ENCODE data around the gene MRPL14. TPM values are rescaled to one million over a fixed set of nuclear protein-coding genes. Genes with fewer than 3 reads are reported as not detected.

Gene MRPL14
- total RNA-seq, 1 experiment from 2014 or later, result 69.6 TPM

GRCh38 chr6:44122801-44123200, 4.5 kb downstream of the MRPL14 start (continued):
- TF ChIP-seq REST (IDR thresholded peaks at IDR 0.05; ENCODE audit: low read depth) (no peak), CBX3 (IDR thresholded peaks at IDR 0.05; ENCODE audit: low read depth) (no peak), ELF1 (IDR thresholded peaks at IDR 0.05; ENCODE audit: borderline replicate concordance, low read depth) (no peak), FOSL1 (IDR thresholded peaks at IDR 0.05; ENCODE audit: low read depth) (no peak), TCF7L2 (IDR thresholded peaks at IDR 0.05; ENCODE audit: borderline replicate concordance, extremely low read depth, insufficient read depth, insufficient read length) (no peak)

- peaks cover 100% of the 10 kb centered on the region for H3K79me2 ChIP-seq (ENCODE audit: insufficient read depth, low read length)
- ChIA-PET RAD21 (ENCODE audit: low non-redundant PET in 1 of 2, low total read pairs in 2 of 2, uncharacterized antibody in 2 of 2, unreplicated experiment in 2 of 2) (no interaction called here), CTCF (no interaction called here), POLR2A (no interaction called here)
- no peak overlapping the region for H2AFZ ChIP-seq (ENCODE audit: low read depth, low read length, poor library complexity, severe bottlenecking)
- H3K4me3 ChIP-seq (replicated peaks in 1 of 2; ENCODE audit: low read depth in 1 of 2, low read length in 2 of 2), result no peak overlapping the region
- H3K4me2 ChIP-seq (ENCODE audit: low read length), result no peak overlapping the region
- no peak for DNase-seq (ENCODE audit: low read depth, low spot score)
- no peaks in the 10 kb centered on the region for H3K9me2 ChIP-seq (ENCODE audit: insufficient read depth)
- TF ChIP-seq CBX3 (IDR thresholded peaks at IDR 0.05; ENCODE audit: low read depth), result no peak
- TF ChIP-seq TCF7L2 (IDR thresholded peaks at IDR 0.05; ENCODE audit: borderline replicate concordance, extremely low read depth, insufficient read depth, insufficient read length), result no peak
- no peak for TF ChIP-seq REST (IDR thresholded peaks at IDR 0.05; ENCODE audit: low read depth)
- TF ChIP-seq POLR2A (IDR thresholded peaks at IDR 0.05; ENCODE audit: borderline replicate concordance, extremely low read depth, insufficient read depth, insufficient read length), result no peak
- no peak for TF ChIP-seq POLR2AphosphoS5 (IDR thresholded peaks at IDR 0.05; ENCODE audit: low read depth, low read length)
- TF ChIP-seq SRF (IDR thresholded peaks at IDR 0.05; ENCODE audit: low read depth), result no peak
- TF ChIP-seq YY1 (IDR thresholded peaks at IDR 0.05; ENCODE audit: extremely low read depth, insufficient replicate concordance, low read depth, low read length), result no peak
- no peak for TF ChIP-seq ATF3 (IDR thresholded peaks at IDR 0.05)
- no peak for TF ChIP-seq EZH2 (IDR thresholded peaks at IDR 0.05)
- no TSS peak for BruUV-seq (replicated peaks)
- no peaks in the 10 kb centered on the region for H3K9me3 ChIP-seq (ENCODE audit: control insufficient read depth in 1 of 2, insufficient read depth in 1 of 2, low read depth in 1 of 2, low read length in 2 of 2)
- H3K9ac ChIP-seq (ENCODE audit: low read length), result no peak overlapping the region
- ATAC-seq, result no peak
- H4K20me1 ChIP-seq (ENCODE audit: insufficient read depth), result peaks cover 29% of the 10 kb centered on the region
- H3K27ac ChIP-seq (ENCODE audit: low read depth, low read length), result no peak overlapping the region
- no peaks in the 10 kb centered on the region for H3K27me3 ChIP-seq (ENCODE audit: insufficient read depth, low read length)
- H3K4me1 ChIP-seq (ENCODE audit: control insufficient read depth in 1 of 2, insufficient read depth in 2 of 2, low read length in 2 of 2), result peaks cover 7 to 27% of the 10 kb centered on the region in 2 experiments; a peak in 3 of 4 replicates
- intact Hi-C loops (cut with micrococcal nuclease), result no loop called here
- peaks cover 0 to 12% of the 10 kb centered on the region in 2 experiments; a peak in 1 of 4 replicates for H3K36me3 ChIP-seq (ENCODE audit: control insufficient read depth in 1 of 2, insufficient read depth in 2 of 2, low read length in 2 of 2)
These were observed 6.4 kb downstream of the MRPL14 start for GRCh38 chr6:44120692-44121443.

Measured in HCT116 (cell line).